Stomach (tissue), 19 donors: Measurements from ENCODE around the gene SIGLEC12. TPM values are rescaled to one million over a fixed set of nuclear protein-coding genes. Genes with fewer than 3 reads are reported as not detected.

Experiments used
- DNase-seq, 2 donors: peaks; one replicate each; pipeline versions ENCODE4 v3.0.0 to v3.0.0-alpha.2; 2013 to 2019
- H3K27ac ChIP-seq, 5 donors: fragments of 200-600 bp in 4 of 5; sonication (generic) in 4 of 5; one replicate each; pipeline ENCODE4 v1.5.1; 2013 to 2019; ENCODE audit warnings: mild to moderate bottlenecking in 1 of 5, moderate library complexity in 1 of 5
- H3K27me3 ChIP-seq, 3 donors: fragments of 200-600 bp; sonication (generic); one replicate each; pipeline ENCODE4 v1.5.1; 2017 to 2019; ENCODE audit warnings: mixed run types in 1 of 3
- H3K36me3 ChIP-seq, 4 donors: fragments of 200-600 bp; sonication (generic); 1 replicate in 3 of 4; 2 replicates in 1 of 4; pipeline ENCODE4 v1.5.1; 2016 to 2019
- H3K4me1 ChIP-seq, 4 donors: fragments of 200-600 bp; sonication (generic); one replicate each; pipeline ENCODE4 v1.5.1; 2016 to 2019
- H3K4me3 ChIP-seq, 4 donors: fragments of 200-600 bp; sonication (generic) in 3 of 4; one replicate each; pipeline ENCODE4 v1.5.1; 2016 to 2019; ENCODE audit warnings: mild to moderate bottlenecking in 1 of 4
- H3K9me3 ChIP-seq, 4 donors: fragments of 200-600 bp; sonication (generic); one replicate each; pipeline ENCODE4 v1.5.1; 2016 to 2019
- CTCF ChIP-seq, 7 experiments: fragments of 450-650 bp in 4 of 7; fragments of 200-600 bp in 3 of 7; sonication (generic) in 3 of 7; IDR thresholded peaks; one replicate each; pipeline ENCODE4 v1.5.1; 2016 to 2019; ENCODE audit warnings: antibody characterized with exemption in 7 of 7, control low read depth in 2 of 7, mild to moderate bottlenecking in 1 of 7
- EP300 ChIP-seq: sonication (generic); formaldehyde crosslinking; IDR thresholded peaks from one replicate; pipeline ENCODE4 v1.6.1; 2017; ENCODE audit warnings: antibody characterized with exemption
- POLR2A ChIP-seq, 4 donors: fragments of 450-650 bp; IDR thresholded peaks; one replicate each; pipeline ENCODE4 v1.6.1; 2016; ENCODE audit warnings: antibody characterized with exemption in 4 of 4, control low read depth in 2 of 4, mild to moderate bottlenecking in 1 of 4, moderate library complexity in 1 of 4
- POLR2AphosphoS5 ChIP-seq, 3 donors: sonication (generic); formaldehyde crosslinking; IDR thresholded peaks; one replicate each; pipeline ENCODE4 v1.6.1; 2016; ENCODE audit warnings: antibody characterized with exemption in 3 of 3
- WGBS, 5 donors: extraction: QIAGEN DNeasy Blood & Tissue Kit in 3 of 5; methylation state at CpG; one replicate each; pipeline versions ENCODE4 v1.1.5 to v1.1.7; 2013 to 2018; 5-methylcytosine and 5-hydroxymethylcytosine counted together
- intact Hi-C: fragments of 100-400 bp; cut with DNase I; formaldehyde crosslinking; loops from one replicate; pipeline ENCODE4 v1.15.1; 2023; ENCODE audit warnings: low total_unique reads
- long read RNA-seq, 10 donors: transcript quantifications; one replicate each; lab custom pipeline, GENCODE V29; 2026
- polyA plus RNA-seq, 3 donors: library from polyadenylated mRNA; stranded (reverse); fragments of 200-250 nt; gene quantifications; one replicate each; pipeline ENCODE4 v1.2.3, GENCODE V29; 2013
- total RNA-seq, 5 donors: library from RNA; depleted of rRNA; stranded (reverse); fragments of >200 nt; gene quantifications; one replicate each; pipeline versions ENCODE4 v1.1.0 to v1.2.3, GENCODE V29; 2014 to 2016
- donor health status: healthy with polysubstance abuse.
- donor health status: Bipolar disorder and iron deficiency.
- donor health status: healthy.

Gene SIGLEC12
- total RNA-seq: under 1 TPM in 1 of 5 donors, not detected in 4; 0.37 TPM
- 1 to 10 TPM in 1 of 3 donors, under 1 TPM in 1, not detected in 1; 0.10 to 1.2 TPM for polyA plus RNA-seq
- long read RNA-seq, donor 1: 0 reads
- long read RNA-seq, donor 2: 0 reads
- long read RNA-seq, donor 3: 0 reads
- long read RNA-seq, donor 4: 0 reads
- long read RNA-seq, donor 5: 0 reads
- long read RNA-seq, donor 6, partial matches to known transcripts: 0 of 1 reads
- long read RNA-seq, donor 6, other reads (novel, unspliced or antisense): 0 of 1 reads
- long read RNA-seq, donor 7: 0 reads
- long read RNA-seq, donor 8: 0 reads
- long read RNA-seq, donor 9: 0 reads
- long read RNA-seq, donor 10, partial matches to known transcripts: 0 of 1 reads
- long read RNA-seq, donor 10, other reads (novel, unspliced or antisense): 0 of 1 reads

GRCh38 chr19:51501594-51502263 is at the start of gene SIGLEC12:
Gene SIGLEC12 (minus strand): TSS chr19:51501800. CDS start chr19:51501733, 67 bp downstream.
- Histone ChIP-seq H3K9me3 (peaks cover 0 to 12% (median 3%) of the 10 kb centered on the region in 4 donors), H3K27ac (no peak within 1 kb of the TSS), H3K4me1 (no peaks in the 10 kb centered on the region), H3K36me3 (no peaks in the 10 kb centered on the region), H3K4me3 (no peak within 1 kb of the TSS), H3K27me3 (peaks cover 0 to 10% (median 0%) of the 10 kb centered on the region in 3 donors)
- TF ChIP-seq POLR2A (IDR thresholded peaks at IDR 0.05) (no peak), EP300 (no peak)
- intact Hi-C loops: no loop called here
- 70 to 76% (median 73%) methylated on average over 10 to 12 of the region's 12 CpGs for WGBS, 5 donors
- DNase-seq: peak in 1 of 2 donors; percentile 20

- Histone ChIP-seq H3K36me3 (no peaks in the 10 kb centered on the region), H3K4me3 (no peak overlapping the region), H3K4me1 (no peaks in the 10 kb centered on the region), H3K9me3 (peaks cover 0 to 11% (median 0%) of the 10 kb centered on the region in 4 donors), H3K27ac (no peak overlapping the region), H3K27me3 (peaks cover 0 to 80% (median 9%) of the 10 kb centered on the region in 3 donors)
- DNase-seq: no peak
- WGBS, 5 donors: 66 to 76% (median 73%) methylated on average over 10 to 20 of the region's 20 CpGs
- intact Hi-C loops: no loop called here
- TF ChIP-seq EP300 (no peak), POLR2AphosphoS5 (IDR thresholded peaks at IDR 0.05) (no peak), POLR2A (IDR thresholded peaks at IDR 0.05) (no peak), CTCF (IDR thresholded peaks at IDR 0.05) (no peak)
Observed at GRCh38 chr19:51550848-51551672, 49.5 kb upstream of the SIGLEC12 start.

- Histone ChIP-seq H3K9me3 (peaks cover 0 to 11% (median 0%) of the 10 kb centered on the region in 4 donors), H3K36me3 (no peaks in the 10 kb centered on the region), H3K4me1 (no peaks in the 10 kb centered on the region), H3K27ac (no peak overlapping the region), H3K27me3 (peaks cover 0 to 88% (median 9%) of the 10 kb centered on the region in 3 donors), H3K4me3 (no peak overlapping the region)
- intact Hi-C loops: no loop called here
- no peak for DNase-seq
- TF ChIP-seq POLR2AphosphoS5 (IDR thresholded peaks at IDR 0.05): no peak
- no peak for TF ChIP-seq EP300
- TF ChIP-seq CTCF (IDR thresholded peaks at IDR 0.05): no peak
- no peak for TF ChIP-seq POLR2A (IDR thresholded peaks at IDR 0.05)
- 46 to 58% (median 53%) methylated on average over 7 to 8 of the region's 8 CpGs for WGBS, 5 donors
Observed at GRCh38 chr19:51549533-51550324, 48.1 kb upstream of the SIGLEC12 start.

- Histone ChIP-seq H3K4me1 (no peaks in the 10 kb centered on the region), H3K27ac (no peak overlapping the region), H3K36me3 (no peaks in the 10 kb centered on the region), H3K27me3 (peaks cover 0 to 88% (median 16%) of the 10 kb centered on the region in 3 donors), H3K4me3 (no peak overlapping the region), H3K9me3 (peaks cover 0 to 11% (median 0%) of the 10 kb centered on the region in 4 donors)
- no peak for DNase-seq
- 64 to 89% (median 69%) methylated on average over 4 of the region's 4 CpGs for WGBS, 5 donors
- intact Hi-C loops: no loop called here
- no peak for TF ChIP-seq POLR2AphosphoS5 (IDR thresholded peaks at IDR 0.05)
- TF ChIP-seq EP300: no peak
- no peak for TF ChIP-seq CTCF (IDR thresholded peaks at IDR 0.05)
- no peak for TF ChIP-seq POLR2A (IDR thresholded peaks at IDR 0.05)
Observed at GRCh38 chr19:51548891-51549305, 47.3 kb upstream of the SIGLEC12 start.
